CD4-positive, alpha-beta memory T cell (primary cell): ENCODE measurements around the gene SLC16A1. TPM values are rescaled to one million over a fixed set of nuclear protein-coding genes. Genes with fewer than 3 reads are reported as not detected.

Experiments
- CTCF ChIA-PET: fragments of 350-600 bp; sonication (Branson Sonifier 250); formaldehyde crosslinking; loops from one replicate; lab custom pipeline; 2021; ENCODE audit warnings: inconsistent platforms; ENCODE audit not compliant: partially characterized antibody; lab: Charles Lee
- POLR2A ChIA-PET: fragments of 350-600 bp; sonication (Branson Sonifier 250); formaldehyde crosslinking; loops from one replicate; lab custom pipeline; 2021; ENCODE audit not compliant: partially characterized antibody; lab: Charles Lee
- DNase-seq, 5 donors: peaks; one replicate each; pipeline versions ENCODE4 v3.0.0 to v3.0.0-alpha.2; 2020 to 2022; ENCODE audit warnings: mixed read lengths in 1 of 5
- H3K27ac ChIP-seq: one replicate; pipeline ENCODE4 v1.7.0; 2013; ENCODE audit warnings: low read depth, low read length
- H3K27me3 ChIP-seq: 2 replicates; pipeline ENCODE4 v1.7.0; 2013; ENCODE audit warnings: mild to moderate bottlenecking, low read length, moderate library complexity; ENCODE audit not compliant: insufficient read depth
- H3K36me3 ChIP-seq: 2 replicates; pipeline ENCODE4 v1.7.0; 2013; ENCODE audit warnings: mild to moderate bottlenecking, low read length, moderate library complexity; ENCODE audit not compliant: insufficient read depth
- H3K4me1 ChIP-seq: 2 replicates; pipeline ENCODE4 v1.7.0; 2013; ENCODE audit warnings: mild to moderate bottlenecking, low read length, moderate library complexity; ENCODE audit not compliant: insufficient read depth
- H3K4me3 ChIP-seq, 2 donors: one replicate each; pipeline ENCODE4 v1.7.0; 2013; ENCODE audit warnings: low read length in 2 of 2, mild to moderate bottlenecking in 1 of 2
- H3K9me3 ChIP-seq, 2 donors: one replicate each; pipeline ENCODE4 v1.7.0; 2013; ENCODE audit warnings: low read length in 2 of 2, control low read depth in 1 of 2; ENCODE audit not compliant: control insufficient read depth in 1 of 2
- H3K27ac Mint-ChIP-seq, 7 donors: one replicate each; pipeline ENCODE4 v1.8.0; 2020 to 2021; ENCODE audit warnings: mixed read lengths in 7 of 7, mild to moderate bottlenecking in 6 of 7, inconsistent platforms in 3 of 7, moderate library complexity in 3 of 7
- H3K27me3 Mint-ChIP-seq, 2 donors: one replicate each; pipeline ENCODE4 v1.8.0; 2020 to 2021; ENCODE audit warnings: mixed read lengths in 2 of 2
- H3K36me3 Mint-ChIP-seq, 2 donors: one replicate each; pipeline ENCODE4 v1.8.0; 2020 to 2021; ENCODE audit warnings: mixed read lengths in 2 of 2, inconsistent platforms in 1 of 2, mild to moderate bottlenecking in 1 of 2
- H3K4me1 Mint-ChIP-seq, 4 donors: one replicate each; pipeline ENCODE4 v1.8.0; 2020 to 2021; ENCODE audit warnings: mixed read lengths in 4 of 4, mild to moderate bottlenecking in 1 of 4
- H3K4me3 Mint-ChIP-seq, 8 donors: one replicate each; pipeline ENCODE4 v1.8.0; 2020 to 2021; ENCODE audit warnings: mixed read lengths in 8 of 8, mild to moderate bottlenecking in 7 of 8, moderate library complexity in 6 of 8, inconsistent platforms in 3 of 8
- H3K9me3 Mint-ChIP-seq, 8 donors: one replicate each; pipeline ENCODE4 v1.8.0; 2020 to 2021; ENCODE audit warnings: mixed read lengths in 8 of 8, mild to moderate bottlenecking in 5 of 8, inconsistent platforms in 3 of 8, moderate library complexity in 1 of 8
- intact Hi-C: fragments of 100-400 bp; cut with micrococcal nuclease; formaldehyde crosslinking; loops from one replicate; pipeline ENCODE4 v1.15.1; 2023
- polyA plus RNA-seq, 2 donors: library from polyadenylated mRNA; unstranded; fragments of 300-500 nt; fragmentation: Illumina TruSeq; gene quantifications; one replicate each; pipeline ENCODE4 v1.2.3, GENCODE V29; 2021
- total RNA-seq, 2 experiments: library from RNA; stranded (reverse); gene quantifications; one replicate each; pipeline ENCODE4 v1.2.3, GENCODE V29; 2021

The SLC16A1 gene, protein sequence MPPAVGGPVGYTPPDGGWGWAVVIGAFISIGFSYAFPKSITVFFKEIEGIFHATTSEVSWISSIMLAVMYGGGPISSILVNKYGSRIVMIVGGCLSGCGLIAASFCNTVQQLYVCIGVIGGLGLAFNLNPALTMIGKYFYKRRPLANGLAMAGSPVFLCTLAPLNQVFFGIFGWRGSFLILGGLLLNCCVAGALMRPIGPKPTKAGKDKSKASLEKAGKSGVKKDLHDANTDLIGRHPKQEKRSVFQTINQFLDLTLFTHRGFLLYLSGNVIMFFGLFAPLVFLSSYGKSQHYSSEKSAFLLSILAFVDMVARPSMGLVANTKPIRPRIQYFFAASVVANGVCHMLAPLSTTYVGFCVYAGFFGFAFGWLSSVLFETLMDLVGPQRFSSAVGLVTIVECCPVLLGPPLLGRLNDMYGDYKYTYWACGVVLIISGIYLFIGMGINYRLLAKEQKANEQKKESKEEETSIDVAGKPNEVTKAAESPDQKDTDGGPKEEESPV
- total RNA-seq (10 to 100 TPM in 1 of 2 experiments, 1 to 10 TPM in 1; 9.7 to 12.7 TPM), polyA plus RNA-seq (10 to 100 TPM in 1 of 2 donors, 1 to 10 TPM in 1; 10.0 to 14.8 TPM)

DNA sequence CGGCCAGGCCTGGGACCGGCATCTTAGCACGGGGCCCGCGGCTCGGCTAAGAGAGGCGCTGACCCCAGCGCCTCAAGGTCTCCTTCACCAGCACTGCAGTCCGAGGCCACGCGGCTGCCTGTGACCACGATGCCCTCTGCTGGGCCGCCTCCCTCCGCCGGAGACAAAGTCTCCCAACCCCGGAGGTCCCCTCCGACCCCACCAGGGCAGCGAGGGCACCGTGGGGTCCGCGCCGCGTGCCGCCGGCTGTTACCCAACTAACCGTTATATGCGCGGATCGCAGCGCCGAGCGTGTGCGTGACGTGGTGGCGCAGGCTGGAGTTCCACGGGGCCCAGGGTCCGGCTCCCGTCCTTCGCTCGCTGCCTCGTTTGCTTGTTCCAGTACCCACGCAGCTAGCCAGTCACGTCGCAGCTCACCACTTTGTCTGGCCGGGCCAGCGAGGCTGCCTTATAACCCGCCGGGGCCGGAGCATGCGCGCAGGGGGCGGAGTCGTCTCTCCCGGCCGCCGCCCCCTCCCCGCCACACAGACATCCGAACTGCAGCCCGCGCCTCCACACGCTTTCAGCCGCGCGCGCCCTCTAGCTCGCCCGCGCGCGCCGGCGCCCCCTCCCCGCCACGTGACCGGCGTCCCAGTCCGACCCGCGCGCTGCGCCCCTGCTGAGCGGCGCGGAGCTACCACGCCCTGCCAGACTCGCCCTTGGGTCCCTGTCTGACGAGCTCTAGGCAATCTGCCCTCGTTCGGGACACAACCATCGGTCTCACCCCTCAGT lies at the start of gene SLC16A1:
SLC16A1 (minus strand) TSS at position 424 of the 771 bp plus-strand sequence. CDS start 26,888 bp downstream, outside the sequence.
- Mint-ChIP-seq H3K4me1 (peaks cover 38 to 73% (median 52%) of the 10 kb centered on the region in 4 donors), H3K9me3 (no peaks in the 10 kb centered on the region), H3K4me3 (peak within 1 kb of the TSS; percentile 76 to 99 (median 97)), H3K36me3 (peaks cover 11 to 16% of the 10 kb centered on the region in 2 donors), H3K27me3 (no peaks in the 10 kb centered on the region), H3K27ac (peak within 1 kb of the TSS; percentile 68 to 98 (median 95))
- Histone ChIP-seq H3K9me3 (no peaks in the 10 kb centered on the region), H3K27ac (peak within 1 kb of the TSS; percentile 80), H3K36me3 (no peaks in the 10 kb centered on the region), H3K4me3 (peak within 1 kb of the TSS; percentile 59 to 96), H3K27me3 (no peaks in the 10 kb centered on the region), H3K4me1 (peaks cover 34% of the 10 kb centered on the region)
- DNase-seq = peak; percentile 85 to 89 (median 87)
- ChIA-PET CTCF (interaction anchor here (0.6 to 3.1 kb wide), 7 partner anchors 9 to 827 kb away, joined by 3 to 22 read pairs (median 3); partner anchors contain the start of genes LRIG2 and PPM1J), POLR2A (interaction anchor here (0.7 to 2.7 kb wide), 10 partner anchors 11 to 1555 kb away, joined by 3 to 19 read pairs (median 5); partner anchors contain the start of genes HIPK1, LRIG2, PHTF1 and PPM1J)
- intact Hi-C loops = loop anchor here (1.0 to 10.0 kb wide), 7 partner anchors 75 to 1556 kb away; partner anchors contain the start of genes CAPZA1, LRIG2, MAGI3 and PPM1J

DNA sequence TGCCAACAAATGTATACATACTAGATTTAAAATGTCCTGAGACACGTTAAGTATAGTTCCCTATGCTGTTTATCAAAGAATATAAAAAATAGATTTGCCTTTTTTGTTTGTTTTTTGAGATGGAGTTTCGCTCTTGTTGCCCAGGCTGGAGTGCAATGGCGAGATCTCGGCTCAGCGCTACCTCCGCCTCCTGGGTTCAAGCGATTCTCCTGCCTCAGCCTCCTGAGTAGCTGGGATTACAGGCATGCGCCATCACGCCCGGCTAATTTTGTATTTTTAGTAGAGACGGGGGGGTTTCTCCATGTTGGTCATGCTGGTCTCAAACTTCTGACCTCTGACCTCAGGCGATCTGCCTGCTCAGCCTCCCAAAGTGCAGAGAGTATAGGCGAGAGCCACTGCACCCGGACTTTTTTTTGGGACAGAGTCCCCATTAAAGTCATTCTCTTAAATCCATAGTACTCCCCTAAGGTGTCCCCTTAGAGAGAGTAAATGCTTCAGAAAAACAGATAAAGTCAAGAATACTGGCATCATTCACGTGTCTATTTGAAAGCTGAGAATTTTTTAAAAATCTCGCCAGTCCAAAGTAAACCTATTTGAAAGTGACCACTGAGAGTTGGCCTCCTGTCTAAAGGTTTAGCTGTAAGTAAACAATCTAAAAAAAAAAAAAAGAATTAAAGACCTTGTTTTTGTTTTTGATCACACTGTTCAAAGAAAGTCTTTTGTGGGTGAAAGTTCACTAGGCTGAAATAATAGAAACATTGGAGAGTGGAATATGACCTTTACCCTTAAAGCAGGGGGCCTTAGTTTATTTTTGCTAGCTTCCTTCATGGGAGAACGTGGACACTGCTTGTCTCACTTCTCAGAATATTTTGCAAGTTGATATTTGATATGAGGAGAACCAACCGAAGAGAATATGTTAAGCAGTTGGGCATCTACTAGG lies 48.0 kb upstream of the SLC16A1 start:
- ChIA-PET CTCF (no interaction called here), POLR2A (no interaction called here)
- no peak for DNase-seq
- Mint-ChIP-seq H3K27ac (no peak overlapping the region), H3K4me3 (no peak overlapping the region), H3K36me3 (peaks cover 21 to 37% of the 10 kb centered on the region in 2 donors), H3K9me3 (no peaks in the 10 kb centered on the region), H3K4me1 (no peaks in the 10 kb centered on the region), H3K27me3 (no peaks in the 10 kb centered on the region)
- no peak overlapping the region for H3K27ac ChIP-seq
- no peaks in the 10 kb centered on the region for H3K4me1 ChIP-seq
- no peak overlapping the region for H3K4me3 ChIP-seq
- no peaks in the 10 kb centered on the region for H3K27me3 ChIP-seq
- intact Hi-C loops = no loop called here
- H3K36me3 ChIP-seq = no peaks in the 10 kb centered on the region
- no peaks in the 10 kb centered on the region for H3K9me3 ChIP-seq

DNA sequence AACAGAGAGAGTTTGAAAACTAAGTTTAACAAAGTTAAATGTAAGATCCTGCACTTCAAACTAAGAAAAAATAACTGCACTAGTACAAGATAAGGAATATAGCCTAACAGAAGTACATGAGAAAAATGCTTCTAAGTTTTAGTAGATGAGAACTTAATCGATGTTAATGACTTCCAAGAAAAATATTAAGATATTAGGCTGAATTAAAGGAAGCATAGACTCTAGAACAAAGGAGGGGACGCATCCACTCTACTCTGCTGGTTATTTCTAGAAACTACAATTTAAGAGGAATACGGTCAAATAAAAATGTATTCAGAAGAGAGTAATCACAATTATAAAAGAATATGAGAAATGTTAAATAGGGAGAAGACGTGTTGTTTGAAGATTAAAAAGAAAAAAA lies 46.3 kb upstream of the SLC16A1 start:
- no peak for DNase-seq
- intact Hi-C loops = no loop called here
- CTCF ChIA-PET = no interaction called here
- H3K9me3 Mint-ChIP-seq = no peaks in the 10 kb centered on the region
- H3K4me3 ChIP-seq = no peak overlapping the region
- H3K4me3 Mint-ChIP-seq = no peak overlapping the region
- H3K27me3 Mint-ChIP-seq = no peaks in the 10 kb centered on the region
- no peaks in the 10 kb centered on the region for H3K4me1 ChIP-seq
- peaks cover 29 to 41% of the 10 kb centered on the region in 2 donors for H3K36me3 Mint-ChIP-seq
- no peak overlapping the region for H3K27ac ChIP-seq
- H3K4me1 Mint-ChIP-seq = peaks cover 0 to 1% (median 0%) of the 10 kb centered on the region in 4 donors
- H3K27ac Mint-ChIP-seq = peak overlapping the region in 1 of 7 donors; percentile 35
- H3K36me3 ChIP-seq = no peaks in the 10 kb centered on the region
- POLR2A ChIA-PET = no interaction called here
- H3K27me3 ChIP-seq = no peaks in the 10 kb centered on the region
- H3K9me3 ChIP-seq = no peaks in the 10 kb centered on the region

DNA sequence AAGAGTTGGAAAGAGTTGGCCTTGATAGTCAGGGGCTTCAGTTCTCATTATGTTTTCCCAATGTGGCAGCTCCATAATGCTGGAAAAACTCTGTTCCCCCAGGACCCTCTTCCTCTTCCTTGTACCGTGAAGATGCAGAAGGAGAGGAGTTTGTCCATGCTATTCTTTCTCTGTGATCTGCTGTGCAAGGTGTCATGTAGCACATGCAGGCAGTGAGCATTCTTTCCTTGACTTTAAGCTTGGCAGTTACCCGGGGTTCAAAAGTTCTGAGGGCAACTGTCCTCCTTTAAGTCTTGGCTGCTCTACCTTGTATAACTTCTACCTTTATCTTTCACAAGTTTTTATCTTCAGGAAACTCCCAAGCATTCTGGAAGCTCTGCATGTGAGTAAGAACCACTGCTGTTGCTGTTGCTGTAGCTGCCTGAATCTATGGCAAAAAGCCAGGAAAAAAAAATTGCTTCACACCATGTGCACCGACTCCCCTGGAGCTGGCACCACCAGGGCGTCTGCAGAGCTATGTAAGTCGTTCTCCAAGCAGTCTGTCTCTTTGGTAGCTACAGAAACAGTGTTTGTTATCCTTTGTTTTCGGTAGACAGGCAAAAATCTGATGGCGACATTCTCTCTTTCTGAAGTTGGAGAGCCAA lies 42.7 kb upstream of the SLC16A1 start:
- ChIA-PET POLR2A (no interaction called here), CTCF (interaction anchor here (0.9 kb wide), 1 partner anchor 74 kb away, joined by 3 read pairs; the partner anchor contains the start of gene LRIG2)
- DNase-seq = no peak
- intact Hi-C loops = no loop called here
- no peaks in the 10 kb centered on the region for H3K9me3 Mint-ChIP-seq
- H3K27me3 ChIP-seq = no peaks in the 10 kb centered on the region
- no peak overlapping the region for H3K4me3 Mint-ChIP-seq
- no peaks in the 10 kb centered on the region for H3K27me3 Mint-ChIP-seq
- peaks cover 0 to 3% (median 0%) of the 10 kb centered on the region in 4 donors for H3K4me1 Mint-ChIP-seq
- H3K4me3 ChIP-seq = no peak overlapping the region
- H3K27ac ChIP-seq = no peak overlapping the region
- no peaks in the 10 kb centered on the region for H3K4me1 ChIP-seq
- H3K27ac Mint-ChIP-seq = no peak overlapping the region
- H3K36me3 ChIP-seq = no peaks in the 10 kb centered on the region
- H3K36me3 Mint-ChIP-seq = peaks cover 31 to 41% of the 10 kb centered on the region in 2 donors
- no peaks in the 10 kb centered on the region for H3K9me3 ChIP-seq

DNA sequence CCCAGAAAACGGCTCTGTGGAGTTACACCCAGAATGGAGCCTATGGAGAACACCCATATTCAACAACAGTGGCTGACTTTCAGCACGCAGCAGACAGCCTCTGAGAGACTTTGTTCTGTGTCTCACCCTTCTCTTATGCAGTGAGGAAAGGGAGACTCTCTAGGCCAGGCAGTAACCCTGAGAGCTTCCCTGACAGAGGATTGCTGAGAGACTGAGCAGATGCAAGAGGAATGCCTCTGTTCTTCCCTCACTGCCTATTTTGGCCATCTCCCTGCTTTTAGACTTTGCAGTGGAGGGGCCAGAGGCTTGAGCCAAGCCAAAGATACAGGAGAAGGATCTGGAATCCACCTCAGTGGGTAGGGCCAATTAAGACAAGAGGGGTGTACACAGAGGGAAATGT lies 41.8 kb upstream of the SLC16A1 start:
- intact Hi-C loops = no loop called here
- no peaks in the 10 kb centered on the region for H3K27me3 ChIP-seq
- DNase-seq = no peak
- H3K9me3 ChIP-seq = no peaks in the 10 kb centered on the region
- H3K27ac Mint-ChIP-seq = peak overlapping the region in 1 of 7 donors; percentile 32
- no peak overlapping the region for H3K4me3 Mint-ChIP-seq
- peaks cover 0 to 3% (median 0%) of the 10 kb centered on the region in 4 donors for H3K4me1 Mint-ChIP-seq
- H3K4me1 ChIP-seq = no peaks in the 10 kb centered on the region
- POLR2A ChIA-PET = no interaction called here
- H3K36me3 Mint-ChIP-seq = peaks cover 31 to 41% of the 10 kb centered on the region in 2 donors
- no peak overlapping the region for H3K4me3 ChIP-seq
- no peak overlapping the region for H3K27ac ChIP-seq
- no peaks in the 10 kb centered on the region for H3K9me3 Mint-ChIP-seq
- H3K36me3 ChIP-seq = no peaks in the 10 kb centered on the region
- CTCF ChIA-PET = interaction anchor here (0.9 kb wide), 1 partner anchor 75 kb away, joined by 3 read pairs; the partner anchor contains the start of gene LRIG2
- no peaks in the 10 kb centered on the region for H3K27me3 Mint-ChIP-seq

DNA sequence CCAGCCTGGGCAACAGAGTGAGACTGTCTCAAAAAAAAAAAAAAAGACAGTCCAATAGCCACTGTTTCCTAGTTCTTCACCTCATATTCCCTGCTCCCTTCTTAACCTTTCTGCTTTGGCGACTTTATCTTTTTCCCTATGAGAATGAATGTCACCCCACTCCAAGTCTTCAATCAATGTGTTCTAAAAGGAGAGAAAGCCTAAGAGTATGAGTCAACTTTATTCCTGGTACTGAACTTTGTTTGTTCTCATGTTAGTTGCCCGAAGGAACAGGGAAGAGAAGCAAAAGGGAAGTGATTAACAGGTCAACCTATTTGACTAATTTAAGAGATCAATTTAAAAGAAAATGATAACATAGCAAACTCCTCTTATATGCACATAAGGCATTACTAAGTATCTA lies 39.9 kb upstream of the SLC16A1 start:
- Mint-ChIP-seq H3K9me3 (no peaks in the 10 kb centered on the region), H3K4me3 (no peak overlapping the region), H3K4me1 (peaks cover 0 to 3% (median 0%) of the 10 kb centered on the region in 4 donors), H3K27me3 (no peaks in the 10 kb centered on the region), H3K36me3 (peaks cover 28 to 40% of the 10 kb centered on the region in 2 donors), H3K27ac (no peak overlapping the region)
- no peaks in the 10 kb centered on the region for H3K36me3 ChIP-seq
- H3K4me3 ChIP-seq = no peak overlapping the region
- intact Hi-C loops = no loop called here
- POLR2A ChIA-PET = no interaction called here
- no peak for DNase-seq
- H3K27ac ChIP-seq = no peak overlapping the region
- CTCF ChIA-PET = no interaction called here
- no peaks in the 10 kb centered on the region for H3K4me1 ChIP-seq
- no peaks in the 10 kb centered on the region for H3K27me3 ChIP-seq
- no peaks in the 10 kb centered on the region for H3K9me3 ChIP-seq
